RPMI8226 (cell line): ENCODE data around the gene CRIP1.

ENCODE experiments used
- DNase-seq: peaks from one replicate; pipeline ENCODE4 v3.0.0-alpha.2; 2015

The CRIP1 gene

DNA sequence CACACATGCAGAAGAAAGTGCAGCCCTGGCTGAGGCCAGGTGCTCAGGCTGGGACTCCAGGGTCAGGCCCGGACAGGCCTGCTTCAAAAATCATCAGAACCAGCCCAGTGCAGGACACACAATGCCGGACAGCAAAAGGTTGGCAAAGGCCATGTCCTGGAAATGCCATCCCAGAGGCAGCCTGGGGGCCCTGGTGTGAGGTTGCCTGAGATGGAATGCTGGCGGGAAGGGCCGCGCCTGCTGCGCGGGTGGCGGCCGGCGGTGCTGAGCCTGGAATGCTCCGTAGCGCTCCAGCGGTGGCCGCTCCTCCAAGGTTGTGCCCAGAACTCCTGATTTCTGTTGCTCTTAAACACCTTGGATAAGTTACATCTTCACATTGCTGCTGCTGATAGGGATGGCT lies 33.7 kb upstream of the CRIP1 start:
- no peak for DNase-seq

DNA sequence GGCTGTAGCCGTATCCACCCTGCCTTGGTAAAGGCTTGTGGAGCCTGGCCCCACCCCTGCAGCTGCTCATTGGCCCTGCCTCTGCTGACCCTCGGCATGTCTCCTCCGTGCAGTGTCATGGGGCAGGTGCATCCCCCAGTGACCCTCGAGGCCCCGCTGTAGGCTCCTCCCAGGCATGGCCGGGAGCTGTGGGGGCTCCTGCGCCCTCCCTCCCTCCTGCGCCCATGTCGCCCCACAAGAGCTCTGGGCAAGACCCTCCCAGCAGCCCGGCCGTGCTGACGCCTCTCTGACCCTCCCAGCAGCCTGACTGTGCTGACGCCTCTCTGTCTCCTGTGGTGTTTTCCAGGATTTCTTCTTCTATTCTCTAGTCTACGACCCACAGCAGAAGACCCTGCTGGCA lies 32.8 kb upstream of the CRIP1 start:
- DNase-seq: no peak

DNA sequence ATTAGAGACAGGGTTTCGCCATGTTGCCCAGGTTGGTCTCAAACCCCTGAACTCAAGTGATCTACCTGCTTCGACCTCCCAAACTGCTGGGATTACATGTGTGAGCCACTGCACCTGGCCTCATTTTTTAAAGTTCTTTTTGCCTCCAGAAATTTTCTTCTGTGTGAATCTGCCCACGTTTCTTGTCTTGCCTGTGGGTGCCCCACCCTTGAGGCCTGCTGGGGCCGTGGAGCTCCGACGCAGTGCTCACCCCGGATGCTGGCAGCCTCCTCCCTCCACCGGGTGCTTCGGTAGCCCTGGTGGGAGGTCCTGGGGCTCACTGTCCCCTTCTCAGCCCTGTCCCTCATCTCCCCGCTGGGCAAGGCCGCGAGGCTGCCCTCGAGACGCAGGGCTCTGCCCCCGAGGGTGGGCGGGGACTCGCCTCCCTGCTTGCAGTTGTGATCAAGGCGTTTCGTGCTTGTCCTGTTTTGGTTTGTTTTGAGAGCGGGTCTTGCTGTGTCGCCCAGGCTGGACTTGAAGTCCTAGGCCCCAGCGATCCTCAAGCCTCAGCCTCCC lies 31.5 kb upstream of the CRIP1 start:
- no peak for DNase-seq

DNA sequence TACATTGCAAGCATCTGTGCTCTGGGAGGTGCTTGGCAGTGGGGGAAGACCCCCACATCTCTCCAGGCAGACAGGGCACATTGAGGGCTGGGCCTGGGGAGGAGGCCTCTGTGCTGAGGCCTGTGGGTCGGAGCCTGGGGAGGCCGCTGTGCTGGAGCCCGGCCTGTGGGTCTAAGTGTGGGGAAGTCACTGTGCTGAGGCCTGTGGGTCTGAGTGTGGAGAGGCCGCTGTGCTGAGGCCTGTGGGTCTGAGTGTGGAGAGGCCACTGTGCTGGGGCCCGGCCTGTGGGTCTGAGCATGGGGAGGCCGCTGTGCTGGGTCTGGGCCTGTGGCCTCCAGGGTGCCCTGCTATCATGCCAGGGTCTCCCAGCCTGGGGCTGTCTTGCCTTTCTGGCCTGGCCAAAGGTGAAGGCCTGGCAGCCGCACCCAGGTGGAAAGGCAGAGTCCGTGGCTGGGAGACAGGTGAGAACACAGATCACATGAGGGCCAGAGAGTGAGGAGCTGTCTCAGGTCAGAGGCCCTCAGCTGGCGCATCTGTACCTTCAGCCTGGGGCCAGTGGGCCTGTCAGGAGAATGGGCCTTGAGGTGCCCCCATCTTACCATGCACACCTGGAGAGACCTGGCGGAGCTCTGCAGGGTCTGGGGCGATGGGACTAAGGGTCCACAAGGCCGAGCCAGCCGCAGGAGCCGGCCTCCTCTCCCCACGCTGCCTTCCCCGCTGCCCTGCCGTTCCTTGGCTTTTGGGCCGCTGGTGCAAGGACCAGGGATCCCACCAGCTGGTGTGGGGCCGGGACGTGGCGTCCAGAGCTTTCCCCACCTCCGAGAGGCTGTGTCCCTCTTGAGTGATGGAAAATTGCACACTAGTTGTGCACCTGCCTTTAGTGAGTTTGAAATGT lies 30.7 kb upstream of the CRIP1 start:
- DNase-seq: no peak

DNA sequence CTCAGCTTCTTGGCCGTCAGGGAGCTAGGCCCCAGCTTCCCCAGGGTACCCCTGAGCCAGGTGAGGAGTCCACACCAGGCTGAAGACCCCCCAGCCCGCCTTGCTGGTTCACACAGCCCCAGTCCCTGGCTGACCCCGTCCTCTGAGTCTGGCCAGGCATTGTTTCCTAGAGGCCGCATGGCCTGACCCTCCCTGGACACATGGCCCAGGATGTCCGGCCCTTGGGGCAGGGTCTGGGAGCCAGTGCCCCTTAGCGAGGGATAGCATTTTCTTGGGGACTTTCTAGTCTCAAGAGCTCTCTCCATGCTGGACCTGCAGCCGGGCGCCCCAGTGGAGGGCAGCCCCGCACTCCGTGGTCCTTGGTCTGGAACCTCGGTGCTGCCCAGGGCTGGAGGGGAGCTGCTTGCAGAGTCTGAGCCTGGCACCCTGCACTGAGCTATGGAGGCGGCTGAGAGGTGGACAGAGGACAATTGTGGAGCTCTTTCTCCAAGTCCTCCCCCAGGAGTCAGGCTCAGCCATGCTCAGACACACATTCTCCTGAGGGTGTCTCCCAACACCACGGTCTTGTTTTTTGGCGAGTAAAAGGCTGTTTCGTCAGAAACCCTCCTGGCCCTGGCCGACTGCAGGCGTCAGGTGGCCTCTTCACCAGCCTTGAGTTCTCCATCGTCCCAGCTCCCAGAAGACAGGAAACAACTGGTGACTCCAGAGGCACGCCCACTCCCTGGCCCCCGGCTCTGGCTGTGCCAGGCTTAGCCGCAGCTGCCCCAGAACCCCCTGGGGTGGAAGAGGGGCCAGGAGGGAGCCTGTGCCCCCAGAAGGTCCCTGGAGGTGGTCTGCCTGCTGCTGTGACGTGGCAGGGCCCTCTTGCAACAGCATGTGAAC lies 29.7 kb upstream of the CRIP1 start:
- no peak for DNase-seq

DNA sequence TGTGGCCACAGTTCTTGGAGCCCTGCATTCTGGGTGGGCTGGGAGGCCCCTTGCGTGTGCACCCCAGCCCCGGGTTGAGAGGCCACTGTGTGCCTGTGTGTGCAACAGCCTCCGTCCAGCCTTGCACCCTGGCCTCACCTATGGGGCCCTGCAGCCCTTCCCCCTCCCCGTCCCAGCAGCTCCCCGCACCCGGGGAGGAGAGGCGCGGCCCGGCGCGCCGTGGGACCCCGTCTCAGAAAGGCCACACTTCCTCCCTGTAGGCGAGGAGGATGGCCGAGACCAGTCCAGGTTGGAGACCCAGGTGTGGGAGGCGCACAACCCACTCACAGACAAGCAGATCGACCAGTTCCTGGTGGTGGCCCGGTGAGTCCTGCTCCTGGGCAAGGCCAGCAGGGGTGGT lies 28.7 kb upstream of the CRIP1 start:
- DNase-seq: no peak

DNA sequence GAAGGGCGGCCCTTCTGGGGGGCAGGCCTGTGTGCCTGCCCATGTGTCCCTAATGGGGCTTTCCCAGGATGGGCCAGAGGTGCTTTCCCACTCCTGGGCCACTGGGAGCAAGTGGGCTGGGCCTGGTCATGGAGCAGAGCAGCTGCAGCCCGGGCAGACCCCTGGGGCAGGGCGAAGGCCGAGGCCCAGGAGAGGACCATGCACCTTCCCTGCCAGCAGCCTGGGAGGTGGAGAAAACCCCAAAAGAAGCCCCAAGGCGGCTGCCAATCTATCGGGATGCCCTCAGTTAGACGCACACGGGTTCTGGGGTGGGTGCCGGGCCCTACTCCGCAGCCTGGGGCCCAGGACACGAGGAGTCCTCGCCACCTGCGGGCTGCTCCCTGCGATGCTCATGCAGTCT lies 28.1 kb upstream of the CRIP1 start:
- DNase-seq: no peak

DNA sequence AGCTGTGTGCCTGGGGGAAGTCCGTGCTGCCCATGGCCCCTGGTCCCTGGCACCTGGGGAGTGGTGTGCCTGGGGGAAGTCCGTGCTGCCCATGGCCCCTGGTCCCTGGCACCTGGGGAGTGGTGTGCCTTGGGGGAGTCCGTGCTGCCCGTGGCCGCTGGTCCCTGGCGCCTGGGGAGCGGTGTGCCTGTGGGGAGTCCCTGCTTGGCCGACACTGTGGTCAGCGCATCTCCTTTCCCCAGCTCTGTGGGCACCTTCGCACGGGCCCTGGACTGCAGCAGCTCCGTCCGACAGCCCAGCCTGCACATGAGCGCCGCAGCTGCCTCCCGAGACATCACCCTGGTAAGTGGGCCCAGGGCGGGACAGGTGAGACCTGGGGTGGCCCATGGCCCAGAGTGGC lies 26.6 kb upstream of the CRIP1 start:
- no peak for DNase-seq

DNA sequence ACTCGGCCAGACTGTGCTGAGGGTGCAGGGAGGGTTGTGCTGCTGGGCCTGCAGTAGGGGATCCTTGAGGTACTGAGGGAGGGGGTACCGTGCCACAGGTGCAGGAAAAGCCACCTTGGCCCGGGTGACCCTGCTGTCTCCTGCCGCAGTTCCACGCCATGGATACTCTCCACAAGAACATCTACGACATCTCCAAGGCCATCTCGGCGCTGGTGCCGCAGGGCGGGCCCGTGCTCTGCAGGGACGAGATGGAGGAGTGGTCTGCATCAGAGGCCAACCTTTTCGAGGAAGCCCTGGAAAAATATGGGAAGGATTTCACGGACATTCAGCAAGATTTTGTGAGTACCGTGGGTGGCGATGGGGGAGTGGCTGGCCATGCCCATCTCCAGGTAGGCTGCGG lies 26.1 kb upstream of the CRIP1 start:
- DNase-seq: no peak

DNA sequence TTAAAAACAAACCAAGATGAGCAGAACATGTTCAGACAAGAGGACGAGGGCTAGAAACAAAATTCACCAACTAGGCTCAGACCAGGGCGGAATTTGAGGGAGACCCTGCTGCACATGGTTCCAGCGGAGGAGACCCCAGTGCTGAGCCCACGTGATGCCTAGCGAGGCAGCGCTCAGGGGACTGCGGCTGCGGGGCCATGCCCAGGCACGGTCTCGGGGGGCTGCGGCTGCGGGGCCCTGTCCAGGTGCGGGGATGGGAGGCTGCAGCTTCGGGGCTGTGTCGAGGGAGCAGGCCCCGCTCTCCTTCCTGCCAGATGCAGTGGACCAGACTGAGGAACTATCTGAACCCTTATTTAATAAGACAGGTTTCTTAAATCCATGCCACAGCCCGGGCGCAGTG lies 24.8 kb upstream of the CRIP1 start:
- no peak for DNase-seq

DNA sequence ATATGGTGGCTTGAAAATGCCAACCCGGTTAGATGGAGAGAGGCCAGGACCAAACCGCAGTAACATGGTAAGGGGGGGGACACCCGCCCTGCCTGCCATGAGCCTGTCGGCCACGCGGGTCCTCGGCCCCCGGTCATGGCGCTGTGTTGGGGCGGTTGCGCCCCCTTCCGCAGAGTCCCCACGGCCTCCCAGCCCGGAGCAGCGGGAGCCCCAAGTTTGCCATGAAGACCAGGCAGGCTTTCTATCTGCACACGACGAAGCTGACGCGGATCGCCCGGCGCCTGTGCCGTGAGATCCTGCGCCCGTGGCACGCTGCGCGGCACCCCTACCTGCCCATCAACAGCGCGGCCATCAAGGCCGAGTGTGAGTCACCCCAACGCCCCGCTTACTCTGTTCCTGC lies 22.2 kb upstream of the CRIP1 start:
- no peak for DNase-seq

DNA sequence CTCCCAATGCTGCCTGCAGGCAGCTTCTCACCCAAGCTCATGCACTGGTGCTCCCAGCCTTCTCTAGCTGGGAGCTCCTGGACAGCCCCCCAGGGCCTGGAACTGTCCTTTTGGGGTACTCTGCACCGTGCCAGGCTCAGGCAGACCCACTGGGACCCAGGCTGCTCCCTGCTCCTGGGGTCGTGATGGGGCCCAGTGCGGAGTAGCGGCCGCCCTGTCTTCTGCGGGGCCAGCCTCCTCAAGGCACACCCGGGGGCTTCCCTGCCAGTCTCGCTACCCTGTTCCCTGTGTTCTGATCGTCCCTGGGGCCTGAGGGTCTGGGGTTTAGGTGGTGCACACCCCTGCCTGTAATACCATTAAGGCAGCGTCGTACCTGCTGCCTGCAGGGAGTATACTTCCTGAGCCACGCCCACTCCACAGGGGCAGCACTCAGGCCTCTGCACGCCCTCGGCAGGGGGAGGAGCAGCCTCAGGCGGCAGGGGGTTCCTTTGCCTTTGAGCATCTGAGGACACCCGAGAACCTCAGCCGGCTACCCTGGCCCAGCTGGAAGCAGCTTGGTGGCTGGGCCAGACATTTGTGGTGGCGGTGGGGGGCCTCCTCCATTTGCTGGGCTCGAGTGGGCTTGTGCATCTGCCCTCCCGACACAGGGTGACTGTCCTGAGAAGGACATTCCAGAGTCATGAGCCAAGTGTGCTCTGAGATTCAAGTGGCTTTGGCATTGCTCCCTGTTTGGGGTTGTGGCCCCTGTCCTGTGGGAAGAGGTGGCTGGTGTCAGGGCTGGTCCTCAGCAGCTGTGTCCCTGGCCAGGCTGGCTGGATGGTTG lies 21.3 kb upstream of the CRIP1 start:
- DNase-seq: no peak

DNA sequence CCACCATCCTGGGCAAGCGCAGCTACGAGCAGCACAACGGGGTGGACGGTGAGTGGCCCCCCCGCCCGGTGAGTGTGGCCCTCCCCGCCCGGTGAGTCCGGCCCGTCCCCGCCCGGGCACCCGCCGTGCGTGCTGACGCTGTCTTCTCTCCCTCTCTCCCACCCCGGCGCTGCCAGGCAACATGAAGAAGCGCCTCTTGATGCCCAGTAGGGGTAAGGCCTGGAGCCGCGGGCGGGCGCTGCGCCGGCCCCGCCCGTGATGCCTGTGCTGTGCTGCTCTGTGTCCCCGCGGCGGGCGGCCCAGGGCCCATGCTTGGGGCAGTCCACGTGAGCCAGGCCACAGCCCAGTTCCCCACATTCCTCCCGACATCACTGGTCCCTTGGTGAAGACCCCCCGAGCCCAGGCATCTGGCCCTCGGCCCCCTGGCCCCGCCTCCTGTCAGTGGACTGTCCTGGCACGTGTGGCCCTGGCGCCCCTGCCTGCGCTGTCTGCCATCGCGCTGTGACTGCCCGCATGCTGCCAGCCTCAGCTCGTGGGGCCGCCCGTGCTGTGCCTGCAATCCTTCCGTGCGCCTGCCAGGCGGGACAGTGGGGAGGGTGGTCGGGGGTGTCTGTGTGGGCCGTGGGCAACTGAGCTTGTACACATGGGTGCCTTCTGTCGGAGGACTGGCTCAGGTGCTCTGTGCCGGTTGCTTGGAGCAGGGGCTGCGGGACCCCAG lies 20.0 kb upstream of the CRIP1 start:
- DNase-seq: no peak

DNA sequence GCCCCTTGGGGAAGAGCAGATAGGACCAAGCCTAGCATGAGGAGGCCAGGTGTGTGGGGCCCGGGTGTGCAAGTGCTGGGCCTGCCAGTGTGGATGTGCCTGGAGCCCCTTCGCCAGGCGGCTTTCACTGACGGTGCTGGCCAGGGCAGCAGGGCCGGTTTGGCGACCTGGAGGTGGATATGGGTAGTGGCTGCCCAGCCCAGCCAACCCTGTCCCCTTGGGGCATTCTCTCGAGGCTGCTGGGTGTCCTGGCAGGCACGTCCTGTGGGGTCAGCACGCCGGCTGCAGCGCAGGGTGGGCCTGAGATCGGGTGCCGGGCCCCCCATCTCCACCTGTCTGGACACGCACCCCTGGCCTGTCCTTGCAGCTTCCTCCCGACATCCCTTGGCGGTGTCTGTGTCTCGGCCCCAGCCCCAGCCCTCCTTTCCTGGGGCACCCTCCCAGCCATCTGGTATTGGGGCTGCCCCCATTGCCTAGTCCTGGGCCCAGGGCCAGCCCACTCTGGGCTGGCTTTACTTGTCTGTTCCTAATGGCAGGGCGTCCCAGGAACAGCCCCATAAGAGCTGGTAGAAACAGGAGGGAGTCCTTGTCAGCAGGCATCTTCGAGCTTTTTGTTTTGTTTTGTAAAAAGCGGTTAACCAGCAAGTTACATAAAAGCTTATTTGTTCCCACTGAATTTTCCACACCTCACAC lies 19.3 kb upstream of the CRIP1 start:
- no peak for DNase-seq

DNA sequence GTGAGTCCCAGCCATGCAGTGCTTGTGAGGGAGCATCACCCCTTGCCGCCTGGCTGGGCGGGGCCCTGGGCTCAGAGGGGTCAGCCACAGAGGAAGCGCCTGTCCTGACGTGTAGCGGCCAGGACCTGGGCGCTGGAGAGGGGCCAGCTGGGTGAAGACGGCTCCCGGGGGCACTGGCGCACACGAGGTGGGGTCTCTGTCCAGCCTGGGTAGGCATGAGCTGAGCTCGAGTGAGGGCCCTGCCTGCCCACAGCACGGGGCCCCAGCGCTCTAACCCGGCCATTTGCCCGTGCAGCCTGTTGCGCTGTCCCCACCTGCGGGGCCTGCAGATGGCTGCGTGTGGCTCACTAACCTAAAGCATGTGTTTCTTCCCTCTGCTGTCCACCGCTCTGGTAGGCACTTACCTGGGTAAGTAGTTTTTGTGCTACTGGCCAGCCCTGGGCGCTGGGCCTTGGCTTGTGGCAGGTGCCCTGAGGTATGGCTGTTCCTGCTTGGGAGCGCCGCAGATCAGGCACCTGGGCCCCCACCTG lies 18.7 kb upstream of the CRIP1 start:
- DNase-seq: no peak

DNA sequence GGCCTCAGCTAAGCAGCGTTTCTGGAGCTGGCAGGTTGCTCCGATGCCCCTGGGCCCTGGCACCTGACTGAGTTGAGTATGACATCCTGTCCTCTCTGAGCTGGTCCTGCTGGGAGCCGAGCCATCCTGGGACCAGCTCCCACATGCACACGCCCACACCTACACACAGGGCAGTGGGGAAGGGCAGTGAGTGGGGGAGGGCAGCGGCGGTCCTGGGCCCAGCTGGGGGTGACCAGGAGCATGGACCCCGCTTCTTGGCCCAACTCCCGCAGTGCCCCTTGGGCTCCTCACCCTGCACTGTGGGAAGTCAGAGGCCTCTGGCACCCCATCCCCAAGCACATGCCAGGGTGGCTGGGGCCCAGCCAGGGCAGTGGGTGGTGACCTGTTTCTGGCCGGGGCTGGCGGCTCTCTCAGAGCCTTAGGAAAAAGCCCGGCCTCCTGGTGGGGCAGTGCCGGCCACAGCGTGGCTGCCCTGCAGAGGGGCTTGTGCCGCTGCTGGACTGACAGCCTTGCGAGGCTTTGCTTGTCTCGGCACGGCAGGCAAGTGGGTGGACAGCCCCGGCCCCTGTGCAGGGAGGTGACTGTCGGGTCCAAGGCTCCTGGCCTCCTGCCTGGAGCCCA lies 18.0 kb upstream of the CRIP1 start:
- DNase-seq: no peak

DNA sequence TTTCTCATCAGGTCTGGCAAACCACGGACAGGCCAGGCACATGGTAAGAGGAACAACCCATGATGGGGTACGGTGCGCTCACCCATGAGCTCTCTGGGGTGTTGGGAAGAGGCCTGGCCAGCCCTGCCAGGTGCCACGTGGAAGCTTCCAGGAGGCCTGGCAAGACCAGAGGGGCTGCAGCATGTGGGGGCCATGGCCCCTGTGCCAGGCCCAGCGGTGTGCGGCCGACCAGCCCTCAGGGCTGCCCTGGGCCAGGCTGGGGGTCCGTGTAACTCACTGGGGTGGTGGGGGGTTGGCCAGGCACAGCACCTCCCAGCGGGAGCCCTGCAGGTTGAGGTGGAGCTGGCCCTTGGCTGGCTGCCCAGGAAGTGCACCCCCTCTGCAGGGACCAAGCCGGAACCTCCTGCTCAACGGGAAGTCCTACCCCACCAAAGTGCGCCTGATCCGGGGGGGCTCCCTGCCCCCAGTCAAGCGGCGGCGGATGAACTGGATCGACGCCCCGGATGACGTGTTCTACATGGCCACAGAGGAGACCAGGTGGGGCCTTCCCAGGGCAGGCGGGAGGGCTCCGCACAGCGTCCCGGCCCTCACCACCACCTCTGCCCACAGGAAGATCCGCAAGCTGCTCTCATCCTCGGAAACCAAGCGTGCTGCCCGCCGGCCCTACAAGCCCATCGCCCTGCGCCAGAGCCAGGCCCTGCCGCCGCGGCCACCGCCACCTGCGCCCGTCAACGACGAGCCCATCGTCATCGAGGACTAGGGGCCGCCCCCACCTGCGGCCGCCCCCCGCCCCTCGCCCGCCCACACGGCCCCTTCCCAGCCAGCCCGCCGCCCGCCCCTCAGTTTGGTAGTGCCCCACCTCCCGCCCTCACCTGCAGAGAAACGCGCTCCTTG lies 17.0 kb upstream of the CRIP1 start:
- no peak for DNase-seq

DNA sequence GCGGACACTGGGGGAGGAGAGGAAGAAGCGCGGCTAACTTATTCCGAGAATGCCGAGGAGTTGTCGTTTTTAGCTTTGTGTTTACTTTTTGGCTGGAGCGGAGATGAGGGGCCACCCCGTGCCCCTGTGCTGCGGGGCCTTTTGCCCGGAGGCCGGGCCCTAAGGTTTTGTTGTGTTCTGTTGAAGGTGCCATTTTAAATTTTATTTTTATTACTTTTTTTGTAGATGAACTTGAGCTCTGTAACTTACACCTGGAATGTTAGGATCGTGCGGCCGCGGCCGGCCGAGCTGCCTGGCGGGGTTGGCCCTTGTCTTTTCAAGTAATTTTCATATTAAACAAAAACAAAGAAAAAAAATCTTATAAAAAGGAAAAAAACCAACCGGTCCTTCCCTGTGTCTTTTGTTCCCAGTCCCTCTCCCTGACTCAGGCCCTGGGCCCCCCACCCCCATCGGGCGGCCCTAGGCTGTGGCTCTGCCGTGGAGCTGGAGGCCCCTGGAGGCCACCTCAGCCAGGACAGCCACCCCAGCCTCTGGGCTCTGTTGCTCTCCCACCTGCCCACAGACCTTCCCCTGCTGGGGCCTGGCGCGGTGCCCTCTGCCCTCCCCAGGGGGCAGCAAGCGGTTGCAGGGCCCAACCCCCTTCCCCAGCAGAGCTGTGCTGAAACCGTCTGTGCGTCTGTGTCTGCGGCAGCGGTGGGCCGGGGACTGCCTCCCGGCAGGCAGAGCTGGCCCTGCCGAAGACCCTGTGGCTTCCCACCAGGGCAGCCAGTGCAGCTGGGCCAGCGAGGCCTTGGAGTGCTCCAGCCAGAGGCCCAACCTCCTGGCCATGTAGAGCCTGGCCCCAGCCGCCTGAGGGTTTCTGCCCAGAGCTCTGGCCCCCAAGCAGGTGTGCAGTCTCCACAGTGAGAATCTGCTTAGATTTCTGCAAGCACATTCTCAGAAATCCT lies 16.1 kb upstream of the CRIP1 start:
- DNase-seq: no peak
